Endodermal cell (in vitro differentiated cells): Measurements from ENCODE around the gene PCMTD2. TPM values are rescaled to one million over a fixed set of nuclear protein-coding genes. Genes with fewer than 3 reads are reported as not detected.

Experiments
- DNase-seq: peaks from one replicate; pipeline ENCODE4 v3.0.0-alpha.2; 2017
- H3K27ac ChIP-seq: 2 replicates; pipeline ENCODE4 v1.5.1; 2013; ENCODE audit warnings: mild to moderate bottlenecking, low read depth, low read length, moderate library complexity
- H3K27me3 ChIP-seq: 2 replicates; pipeline ENCODE4 v1.6.1; 2013; ENCODE audit warnings: mild to moderate bottlenecking, low read length, moderate library complexity; ENCODE audit not compliant: insufficient read depth, control insufficient read depth, poor library complexity, severe bottlenecking
- H3K36me3 ChIP-seq: 2 replicates; pipeline ENCODE4 v1.7.0; 2013; ENCODE audit warnings: mild to moderate bottlenecking, low read length, moderate library complexity; ENCODE audit not compliant: control insufficient read depth, insufficient read depth
- H3K4me1 ChIP-seq: one replicate; pipeline ENCODE4 v1.7.0; 2013; ENCODE audit warnings: low read length; ENCODE audit not compliant: control insufficient read depth, insufficient read depth
- H3K4me3 ChIP-seq: 2 replicates; pipeline ENCODE4 v1.5.1; 2013; ENCODE audit warnings: mild to moderate bottlenecking, low read length, moderate library complexity
- H3K9ac ChIP-seq: 2 replicates; pipeline ENCODE4 v1.6.1; 2013; ENCODE audit warnings: mild to moderate bottlenecking, low read length, moderate library complexity; ENCODE audit not compliant: poor library complexity, severe bottlenecking; ENCODE audit errors: extremely low read depth
- H3K9me3 ChIP-seq: 2 replicates; pipeline ENCODE4 v1.6.1; 2013; ENCODE audit warnings: mild to moderate bottlenecking, low read length, moderate library complexity; ENCODE audit not compliant: control insufficient read depth
- H3K27ac Mint-ChIP-seq: 2 replicates; pipeline ENCODE4 v1.8.0; 2020; ENCODE audit warnings: mixed read lengths
- H3K27me3 Mint-ChIP-seq: 2 replicates; pipeline ENCODE4 v1.8.0; 2021; ENCODE audit warnings: mild to moderate bottlenecking, mixed read lengths; ENCODE audit not compliant: insufficient read depth
- H3K36me3 Mint-ChIP-seq: 2 replicates; pipeline ENCODE4 v1.8.0; 2020; ENCODE audit warnings: low read depth, mixed read lengths
- H3K4me1 Mint-ChIP-seq: 2 replicates; pipeline ENCODE4 v1.8.0; 2020; ENCODE audit warnings: mixed read lengths
- H3K4me3 Mint-ChIP-seq: 2 replicates; pipeline ENCODE4 v1.8.0; 2020; ENCODE audit warnings: mild to moderate bottlenecking, moderate library complexity, mixed read lengths
- H3K9me3 Mint-ChIP-seq: 2 replicates; pipeline ENCODE4 v1.8.0; 2020; ENCODE audit warnings: mild to moderate bottlenecking, mixed read lengths
- CTCF ChIP-seq: fragments of 200-600 bp; sonication (generic); conservative IDR thresholded peaks from 2 replicates; pipeline ENCODE4 v1.5.0; 2021; ENCODE audit warnings: antibody characterized with exemption, mild to moderate bottlenecking
- WGBS, 2 experiments: methylation state at CpG; one replicate each; pipeline versions ENCODE4 v1.1.5 to v1.1.7; 2013; ENCODE audit warnings: missing lambda C conversion rate in 2 of 2, mixed read lengths in 1 of 2; ENCODE audit not compliant: insufficient coverage in 1 of 2, insufficient read length in 1 of 2; 5-methylcytosine and 5-hydroxymethylcytosine counted together
- total RNA-seq, 2 donors: library from RNA; stranded (reverse); fragmentation: NEBNext Ultra II Directional in 1 of 2; extraction: Animal tissue kit (Norgen Biotek cat#: 25700) in 1 of 2; gene quantifications; 2 replicates in 1 of 2; 3 replicates in 1 of 2; pipeline ENCODE4 v1.2.1, GENCODE V29; 2021

Gene PCMTD2
- total RNA-seq, 2 donors from 2014 or later = 145 to 158 TPM

GRCh38 chr20:64222851-64223525 lies 32.6 kb upstream of the PCMTD2 start:
- peaks cover 23% of the 10 kb centered on the region for H3K4me1 Mint-ChIP-seq
- peak overlapping the region; percentile 51 for H3K27ac ChIP-seq
- H3K27me3 ChIP-seq = peaks cover 5% of the 10 kb centered on the region
- WGBS, 2 experiments = 83 to 84% methylated on average over 19 to 20 of the region's 20 CpGs
- no peaks in the 10 kb centered on the region for H3K9me3 ChIP-seq
- no peak overlapping the region for H3K9ac ChIP-seq
- no peak overlapping the region for H3K4me3 ChIP-seq
- no peak for DNase-seq
- H3K9me3 Mint-ChIP-seq = no peaks in the 10 kb centered on the region
- H3K4me1 ChIP-seq = peaks cover 17% of the 10 kb centered on the region
- TF ChIP-seq CTCF = no peak
- peaks cover 7% of the 10 kb centered on the region for H3K36me3 Mint-ChIP-seq
- no peaks in the 10 kb centered on the region for H3K36me3 ChIP-seq
- H3K4me3 Mint-ChIP-seq = peak overlapping the region; percentile 6
- H3K27ac Mint-ChIP-seq = peak overlapping the region; percentile 20
- H3K27me3 Mint-ChIP-seq = peaks cover 9% of the 10 kb centered on the region

- no peaks in the 10 kb centered on the region for H3K9me3 Mint-ChIP-seq
- peak overlapping the region; percentile 6 for H3K4me3 Mint-ChIP-seq
- peaks cover 7% of the 10 kb centered on the region for H3K27me3 Mint-ChIP-seq
- Histone ChIP-seq H3K27me3 (no peaks in the 10 kb centered on the region), H3K36me3 (no peaks in the 10 kb centered on the region), H3K9me3 (no peaks in the 10 kb centered on the region), H3K27ac (peak overlapping the region; percentile 19), H3K4me3 (no peak overlapping the region), H3K9ac (no peak overlapping the region), H3K4me1 (peaks cover 17% of the 10 kb centered on the region)
- DNase-seq = peak; percentile 94
- H3K36me3 Mint-ChIP-seq = peaks cover 7% of the 10 kb centered on the region
- peak; percentile 91 for TF ChIP-seq CTCF
- H3K27ac Mint-ChIP-seq = peak overlapping the region; percentile 85
- peaks cover 23% of the 10 kb centered on the region for H3K4me1 Mint-ChIP-seq
- 26 to 28% methylated on average over 5 to 13 of the region's 13 CpGs for WGBS, 2 experiments
These were observed 32.0 kb upstream of the PCMTD2 start for GRCh38 chr20:64223526-64224067.

- no peak overlapping the region for H3K4me3 ChIP-seq
- H3K4me1 ChIP-seq = peaks cover 17% of the 10 kb centered on the region
- H3K9ac ChIP-seq = no peak overlapping the region
- H3K27me3 Mint-ChIP-seq = no peaks in the 10 kb centered on the region
- H3K36me3 Mint-ChIP-seq = peaks cover 7% of the 10 kb centered on the region
- H3K9me3 Mint-ChIP-seq = no peaks in the 10 kb centered on the region
- no peaks in the 10 kb centered on the region for H3K36me3 ChIP-seq
- H3K27ac ChIP-seq = peak overlapping the region; percentile 64
- 87 to 90% methylated on average over 7 to 10 of the region's 10 CpGs for WGBS, 2 experiments
- H3K27me3 ChIP-seq = no peaks in the 10 kb centered on the region
- no peak overlapping the region for H3K4me3 Mint-ChIP-seq
- no peak for TF ChIP-seq CTCF
- no peaks in the 10 kb centered on the region for H3K9me3 ChIP-seq
- no peak overlapping the region for H3K27ac Mint-ChIP-seq
- H3K4me1 Mint-ChIP-seq = peaks cover 23% of the 10 kb centered on the region
- DNase-seq = no peak
These were observed 31.0 kb upstream of the PCMTD2 start for GRCh38 chr20:64224351-64225170.
